ENCODE results near the gene RXFP2.

RXFP2 gene, protein sequence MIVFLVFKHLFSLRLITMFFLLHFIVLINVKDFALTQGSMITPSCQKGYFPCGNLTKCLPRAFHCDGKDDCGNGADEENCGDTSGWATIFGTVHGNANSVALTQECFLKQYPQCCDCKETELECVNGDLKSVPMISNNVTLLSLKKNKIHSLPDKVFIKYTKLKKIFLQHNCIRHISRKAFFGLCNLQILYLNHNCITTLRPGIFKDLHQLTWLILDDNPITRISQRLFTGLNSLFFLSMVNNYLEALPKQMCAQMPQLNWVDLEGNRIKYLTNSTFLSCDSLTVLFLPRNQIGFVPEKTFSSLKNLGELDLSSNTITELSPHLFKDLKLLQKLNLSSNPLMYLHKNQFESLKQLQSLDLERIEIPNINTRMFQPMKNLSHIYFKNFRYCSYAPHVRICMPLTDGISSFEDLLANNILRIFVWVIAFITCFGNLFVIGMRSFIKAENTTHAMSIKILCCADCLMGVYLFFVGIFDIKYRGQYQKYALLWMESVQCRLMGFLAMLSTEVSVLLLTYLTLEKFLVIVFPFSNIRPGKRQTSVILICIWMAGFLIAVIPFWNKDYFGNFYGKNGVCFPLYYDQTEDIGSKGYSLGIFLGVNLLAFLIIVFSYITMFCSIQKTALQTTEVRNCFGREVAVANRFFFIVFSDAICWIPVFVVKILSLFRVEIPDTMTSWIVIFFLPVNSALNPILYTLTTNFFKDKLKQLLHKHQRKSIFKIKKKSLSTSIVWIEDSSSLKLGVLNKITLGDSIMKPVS

DNA sequence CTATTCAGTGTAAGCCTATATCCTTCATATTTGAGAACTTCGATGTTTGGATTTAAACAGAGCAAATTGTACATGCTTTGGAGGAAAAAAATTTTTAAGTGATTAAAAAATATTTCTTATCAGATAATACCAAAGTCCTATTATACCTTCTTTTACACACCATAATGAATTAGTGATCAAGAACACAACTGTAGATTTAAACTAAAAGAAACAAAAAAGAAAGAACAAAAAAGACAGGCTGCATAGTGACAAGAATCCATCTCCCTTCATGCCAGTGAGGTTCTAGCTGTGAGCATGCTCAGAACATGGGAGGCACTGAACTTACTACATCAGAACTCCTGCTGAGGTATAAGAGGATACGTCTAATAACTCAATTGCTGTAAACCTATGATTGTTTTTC lies at the start of gene RXFP2:
RXFP2 (plus strand) TSS at position 301 of the 400 bp plus-strand sequence; CDS start at position 388, 87 bp downstream.
- DNase-seq (ENCODE audit: low read depth in 2 of 2): no peak

DNA sequence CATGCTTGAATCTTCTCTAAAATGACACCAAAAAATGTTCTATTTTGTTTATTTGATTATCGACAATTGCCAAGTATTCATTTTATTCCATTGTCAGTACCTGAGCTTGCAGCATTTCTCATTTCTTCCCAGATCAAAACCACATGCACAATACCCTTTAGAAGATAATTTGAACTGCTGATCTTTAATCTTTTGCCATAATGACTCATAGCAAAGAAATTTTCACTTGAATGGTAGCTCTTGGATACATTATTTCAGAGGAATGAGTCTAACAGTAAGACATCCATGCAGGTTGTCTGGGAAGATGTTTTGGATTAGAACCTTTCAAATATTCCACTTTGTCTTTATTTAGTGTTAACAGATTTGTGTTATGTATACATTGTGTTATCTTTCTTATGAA lies 42.0 kb upstream of the RXFP2 start:
- no peak for DNase-seq (ENCODE audit: low read depth in 2 of 2)

DNA sequence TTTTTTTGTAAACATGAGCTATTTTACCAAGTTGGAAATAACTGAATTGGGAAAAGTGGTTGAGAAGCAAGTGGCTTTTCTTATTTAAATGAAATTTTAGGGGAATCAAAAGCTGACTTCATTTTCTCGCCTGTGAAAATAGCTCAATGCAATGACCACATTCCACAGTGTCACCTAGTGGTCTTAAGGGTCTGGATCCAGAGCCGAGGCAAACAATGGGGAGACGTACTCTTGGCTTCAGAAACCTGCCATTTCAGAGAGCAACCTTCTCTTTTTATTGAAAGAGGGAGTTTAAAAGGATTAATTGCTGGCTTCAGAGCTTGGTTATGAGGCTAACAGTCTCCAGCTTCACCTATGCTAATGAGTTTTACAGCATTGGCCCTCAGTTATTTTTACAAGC lies 39.7 kb upstream of the RXFP2 start:
- DNase-seq (ENCODE audit: low read depth in 2 of 2): no peak

DNA sequence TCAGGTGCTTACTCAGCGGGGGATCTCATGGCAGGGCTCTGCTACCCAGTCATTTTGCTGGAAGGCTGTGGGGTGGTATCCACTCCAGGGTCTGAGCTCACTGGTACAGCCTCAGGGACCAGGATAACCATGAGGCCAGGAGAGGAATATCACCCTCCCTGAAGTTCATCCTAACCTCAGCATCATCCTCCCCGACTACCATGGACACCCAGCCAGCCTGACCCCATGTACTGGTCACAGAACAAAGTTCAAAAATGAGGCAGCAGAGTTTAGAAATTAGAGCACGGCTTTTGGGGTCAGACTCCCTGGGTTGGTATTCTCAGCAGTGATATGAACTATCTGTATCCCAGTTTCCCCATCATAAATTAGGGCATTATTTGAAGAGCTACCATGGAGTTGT lies 35.5 kb upstream of the RXFP2 start:
- no peak for DNase-seq (ENCODE audit: low read depth in 2 of 2)

DNA sequence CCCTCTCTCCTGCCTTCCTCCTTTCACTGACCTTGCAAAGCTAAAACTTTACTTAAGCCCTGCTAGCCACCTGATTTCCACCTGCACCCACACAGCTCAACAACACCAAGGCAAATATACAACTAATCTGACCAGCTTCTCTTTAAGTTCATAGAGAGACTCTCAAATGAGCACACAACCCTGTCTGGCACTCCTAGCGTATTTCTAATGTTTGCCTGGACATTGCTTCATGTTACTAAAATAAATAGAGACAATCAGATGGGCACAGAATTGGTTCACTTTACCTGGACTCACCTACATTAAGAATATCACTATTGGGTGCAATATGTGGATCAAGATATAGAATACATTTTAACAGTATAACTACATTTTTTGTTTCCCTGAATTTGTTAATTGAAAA lies 33.2 kb upstream of the RXFP2 start:
- no peak for DNase-seq (ENCODE audit: low read depth in 2 of 2)

DNA sequence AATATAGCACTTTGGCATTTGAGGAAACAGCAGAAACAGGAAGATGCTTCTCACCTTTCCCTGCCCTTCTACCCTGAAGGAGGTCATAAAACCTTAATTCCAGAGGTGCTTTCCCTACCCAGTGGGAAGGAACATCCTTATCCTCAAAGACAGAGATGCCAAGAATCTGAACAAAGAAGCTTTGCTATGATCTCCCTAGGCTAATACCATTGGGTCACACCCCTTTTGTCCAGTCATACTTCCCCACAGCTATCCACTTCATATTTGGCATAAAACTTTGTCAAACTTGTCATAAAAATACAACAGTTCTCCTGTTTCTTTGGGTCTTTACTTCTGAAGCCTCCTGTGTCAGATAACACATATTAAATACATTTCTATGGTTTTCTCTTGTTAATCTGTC lies 21.7 kb upstream of the RXFP2 start:
- DNase-seq (ENCODE audit: low read depth in 2 of 2): no peak

DNA sequence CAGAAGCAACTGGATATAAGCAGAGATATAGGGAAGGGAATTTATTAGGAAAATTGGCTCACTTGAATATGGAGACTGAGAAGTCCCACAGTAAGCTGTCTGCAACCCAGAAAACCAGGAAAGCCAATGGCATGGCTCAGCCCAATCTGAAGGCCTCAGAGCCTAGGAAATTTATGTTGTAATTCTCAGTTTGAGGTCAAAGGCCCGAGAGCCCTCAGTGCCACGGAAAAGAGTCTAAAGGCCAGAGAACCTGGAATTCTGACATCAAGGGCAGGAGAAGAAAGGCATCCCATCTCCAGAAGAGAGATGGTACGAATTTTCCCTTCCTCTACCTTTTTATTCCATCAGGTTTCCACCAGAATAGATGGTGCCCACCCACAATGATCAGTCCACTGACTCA lies 20.1 kb upstream of the RXFP2 start:
- no peak for DNase-seq (ENCODE audit: low read depth in 2 of 2)

DNA sequence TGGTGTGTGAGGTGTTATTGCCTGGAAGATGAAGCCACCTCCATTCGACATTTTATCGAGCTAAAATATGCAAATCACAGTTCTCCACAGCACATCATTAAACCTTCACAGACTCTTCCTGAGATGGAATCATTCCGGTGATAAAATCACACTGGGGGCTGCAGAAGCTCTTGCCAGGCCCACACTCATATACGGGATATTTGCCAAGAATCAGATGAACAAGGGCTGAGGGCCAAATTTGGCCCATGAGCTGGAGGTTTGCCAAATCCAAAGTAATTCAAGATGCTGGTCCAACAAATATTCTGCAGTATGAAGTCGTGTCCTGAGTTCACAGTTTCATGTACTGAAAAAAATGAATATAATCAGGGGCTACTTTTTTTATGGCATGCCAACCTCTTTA lies 16.7 kb upstream of the RXFP2 start:
- DNase-seq (ENCODE audit: low read depth in 2 of 2): no peak

DNA sequence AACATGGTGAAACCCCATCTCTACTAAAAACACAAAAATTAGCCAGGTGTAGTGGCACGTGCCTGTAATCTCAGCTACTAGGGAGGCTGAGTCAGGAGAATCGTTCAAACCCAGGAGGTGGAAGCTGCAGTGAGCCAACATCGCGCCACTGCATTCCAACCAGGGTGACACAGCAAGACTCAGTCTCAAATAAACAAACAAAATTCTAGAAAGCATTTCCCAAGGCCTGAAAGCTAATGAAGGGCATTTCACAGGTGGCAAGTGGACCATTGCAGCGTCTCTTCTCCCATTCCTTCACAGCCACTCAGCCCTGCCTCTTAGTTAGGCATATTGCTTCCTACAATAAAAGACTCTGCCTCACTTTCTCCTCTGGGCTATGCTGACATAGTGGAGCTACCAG lies 13.5 kb upstream of the RXFP2 start:
- no peak for DNase-seq (ENCODE audit: low read depth in 2 of 2)

DNA sequence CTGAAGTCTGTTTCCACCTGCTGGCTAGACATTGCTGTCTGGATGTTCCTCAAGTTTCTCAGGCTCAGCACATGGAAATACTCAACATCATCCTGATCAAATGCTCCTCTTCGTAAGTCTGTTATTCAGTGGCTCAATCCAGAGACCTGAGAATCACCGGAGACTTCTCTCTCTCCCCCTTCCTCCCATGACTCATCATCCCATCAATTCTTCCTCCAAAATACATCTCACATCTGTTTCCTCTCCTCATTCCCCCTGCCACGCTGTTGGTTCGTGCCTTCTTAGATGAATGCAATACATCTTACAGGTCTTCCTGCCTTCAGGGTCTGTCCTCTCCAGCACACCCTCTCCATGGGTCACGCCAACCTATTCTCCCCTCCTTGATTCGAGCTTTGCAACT lies 7.4 kb upstream of the RXFP2 start:
- no peak for DNase-seq (ENCODE audit: low read depth in 2 of 2)

DNA sequence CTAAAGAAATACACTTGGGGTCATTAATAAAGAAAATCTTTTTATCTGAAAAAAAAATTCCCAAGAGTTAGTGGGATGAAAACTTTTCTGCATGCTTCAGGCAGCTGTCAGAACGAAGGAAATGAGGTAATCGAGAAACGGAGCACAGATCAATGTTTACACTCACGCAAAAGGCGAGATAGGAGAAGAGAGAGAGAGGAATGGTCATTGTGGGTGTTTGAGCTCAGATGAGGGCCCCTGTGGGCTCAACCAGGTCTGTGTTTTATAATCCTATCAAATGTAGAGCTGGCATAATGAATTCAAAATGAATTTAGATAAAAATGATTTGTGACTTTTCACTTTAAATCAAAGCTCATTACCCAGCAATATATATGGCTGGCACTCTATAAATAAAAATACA lies 6.3 kb upstream of the RXFP2 start:
- no peak for DNase-seq (ENCODE audit: low read depth in 2 of 2)

DNA sequence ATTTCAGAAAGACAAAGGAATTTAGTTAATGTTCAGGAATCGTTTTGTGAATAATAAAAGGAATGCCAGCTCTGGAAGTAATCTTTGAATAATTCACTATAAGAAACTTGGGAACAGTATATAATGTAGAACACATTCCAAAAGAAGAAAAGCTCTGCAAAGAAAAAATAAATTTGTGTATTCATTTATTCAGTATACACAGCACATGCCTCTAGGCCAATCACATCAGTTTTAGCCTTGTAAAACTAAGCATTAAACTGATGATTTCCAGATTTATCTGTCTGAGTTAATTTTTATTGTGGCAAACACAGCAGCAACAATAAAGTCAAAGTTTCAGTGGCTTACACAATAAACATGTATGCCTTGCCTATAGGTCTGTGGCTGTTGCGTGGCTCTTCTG lies 5.7 kb upstream of the RXFP2 start:
- no peak for DNase-seq (ENCODE audit: low read depth in 2 of 2)

DNA sequence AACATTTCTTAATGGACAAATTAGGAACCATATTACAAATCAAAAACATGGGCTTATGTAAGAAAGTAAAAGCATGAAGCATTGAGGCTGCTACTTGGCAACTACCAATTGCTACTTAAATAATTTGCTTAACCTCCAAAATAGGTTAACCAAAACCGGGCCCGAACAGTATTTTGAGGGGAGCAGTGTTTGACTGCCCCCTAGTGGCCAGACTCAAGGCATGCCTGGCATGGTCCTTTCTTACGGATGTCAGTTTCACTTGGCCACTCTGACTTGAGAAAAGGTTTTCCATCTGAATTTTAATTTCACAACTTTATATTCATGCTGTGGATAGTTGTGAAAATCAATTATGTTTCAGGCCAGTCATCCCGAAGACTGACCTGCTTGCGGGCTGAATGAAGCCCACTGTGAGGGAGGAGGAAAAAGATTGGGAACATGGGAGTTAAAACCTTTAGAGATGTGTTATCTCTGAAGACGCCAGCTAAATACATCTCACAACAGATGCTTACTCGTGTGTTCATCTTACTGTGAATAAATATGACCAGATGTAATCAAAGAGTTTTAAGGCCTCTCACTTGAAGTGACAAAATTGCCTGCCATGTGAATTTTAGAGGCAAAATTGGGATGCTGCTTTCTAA lies 2.9 kb downstream of the RXFP2 start:
- DNase-seq (ENCODE audit: low read depth in 2 of 2): peak; percentile 21 to 43

DNA sequence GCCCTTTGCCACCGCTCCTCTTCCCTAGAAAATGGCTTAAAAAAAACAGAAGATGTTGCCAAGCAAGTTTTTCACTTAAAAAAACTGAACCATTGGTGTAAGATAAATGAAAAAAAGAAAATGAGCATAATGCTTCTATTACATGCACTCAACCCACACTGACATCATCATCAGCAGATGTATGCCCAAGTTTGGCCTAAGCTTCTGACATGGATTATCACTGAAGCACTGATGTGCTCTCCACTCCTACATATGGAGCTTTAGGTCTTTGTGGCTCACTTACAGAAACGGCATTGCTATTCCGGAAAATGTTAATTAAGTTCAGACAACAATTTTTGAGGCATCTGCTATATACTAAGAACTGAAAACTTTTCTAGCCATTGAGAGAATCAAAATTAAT lies 8.0 kb downstream of the RXFP2 start:
- DNase-seq (ENCODE audit: low read depth in 2 of 2): no peak

DNA sequence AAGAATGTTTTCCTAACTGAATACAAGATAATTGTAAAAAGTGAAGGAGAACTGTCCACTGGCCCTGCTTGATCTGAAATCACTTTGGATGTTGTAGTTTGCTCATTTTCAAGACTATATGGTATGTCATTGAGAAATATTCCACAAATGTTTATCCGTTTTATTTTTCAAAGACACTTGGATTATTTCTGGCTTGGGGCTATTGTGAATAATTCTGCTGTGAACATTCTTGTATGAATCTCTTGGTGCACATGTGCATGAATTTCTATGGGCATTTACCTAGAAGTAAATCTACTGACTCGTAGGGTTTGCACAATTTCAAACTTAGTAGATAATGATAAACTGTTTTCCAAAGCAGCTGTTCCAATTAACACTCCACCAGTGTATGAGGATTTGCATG lies 8.6 kb downstream of the RXFP2 start:
- no peak for DNase-seq (ENCODE audit: low read depth in 2 of 2)

DNA sequence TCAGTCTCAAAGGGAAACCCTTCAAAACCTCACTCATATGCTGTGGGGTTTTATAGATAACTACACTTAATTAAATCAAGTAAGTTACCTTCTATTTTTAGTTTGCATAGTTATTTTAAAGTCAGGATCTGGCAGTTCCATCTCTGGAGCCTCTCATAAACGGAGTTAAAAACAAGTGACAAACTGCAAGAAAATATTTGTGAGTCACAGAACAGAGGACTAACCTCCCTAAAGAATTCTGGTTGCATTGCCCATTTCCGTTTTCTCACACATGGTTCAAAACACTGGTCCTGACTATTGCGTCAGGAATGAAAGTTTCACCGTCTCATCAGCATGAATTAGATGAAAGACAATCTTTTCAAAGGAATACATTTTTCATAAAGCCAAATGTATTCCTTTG lies 10.6 kb downstream of the RXFP2 start:
- no peak for DNase-seq (ENCODE audit: low read depth in 2 of 2)

DNA sequence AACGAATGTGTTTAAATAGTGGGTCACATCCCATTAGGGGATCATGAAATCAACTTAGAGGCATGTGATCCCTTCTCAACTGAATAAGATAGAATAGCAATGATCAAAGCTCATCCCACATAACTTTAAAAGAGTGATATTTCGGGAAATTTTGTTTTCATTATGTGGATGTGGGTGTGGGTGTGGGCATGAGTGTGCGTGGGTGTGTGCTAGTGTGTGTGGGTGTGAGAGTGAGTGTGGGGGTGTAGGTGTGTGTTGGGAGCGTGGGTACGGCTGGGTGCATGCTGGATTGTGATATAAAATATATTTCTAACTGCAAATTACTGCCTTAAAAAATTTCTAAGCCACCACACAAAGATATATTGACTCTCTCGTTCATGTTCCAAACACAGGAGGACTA lies 15.9 kb downstream of the RXFP2 start:
- no peak for DNase-seq (ENCODE audit: low read depth in 2 of 2)

DNA sequence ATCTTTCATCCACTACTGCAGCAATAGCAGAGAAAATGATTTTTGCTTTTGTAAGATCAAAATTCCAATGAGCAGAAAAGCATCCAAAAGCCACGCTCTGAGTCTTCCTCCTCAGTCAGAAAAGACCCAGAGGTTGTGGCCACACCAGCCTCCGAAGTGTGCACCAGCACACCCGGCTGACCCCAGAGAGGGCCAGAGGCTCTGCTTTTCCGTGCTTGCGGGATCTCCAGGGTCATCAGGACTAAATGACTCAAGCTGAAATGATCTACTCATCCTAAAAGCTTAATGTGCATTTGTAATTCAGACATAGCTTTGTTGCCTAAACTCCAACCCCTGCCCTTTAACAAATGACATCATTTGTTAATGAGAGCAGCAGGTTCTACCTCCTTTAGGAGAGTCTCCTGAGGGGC lies 16.5 kb downstream of the RXFP2 start:
- DNase-seq (ENCODE audit: low read depth in 2 of 2): no peak

DNA sequence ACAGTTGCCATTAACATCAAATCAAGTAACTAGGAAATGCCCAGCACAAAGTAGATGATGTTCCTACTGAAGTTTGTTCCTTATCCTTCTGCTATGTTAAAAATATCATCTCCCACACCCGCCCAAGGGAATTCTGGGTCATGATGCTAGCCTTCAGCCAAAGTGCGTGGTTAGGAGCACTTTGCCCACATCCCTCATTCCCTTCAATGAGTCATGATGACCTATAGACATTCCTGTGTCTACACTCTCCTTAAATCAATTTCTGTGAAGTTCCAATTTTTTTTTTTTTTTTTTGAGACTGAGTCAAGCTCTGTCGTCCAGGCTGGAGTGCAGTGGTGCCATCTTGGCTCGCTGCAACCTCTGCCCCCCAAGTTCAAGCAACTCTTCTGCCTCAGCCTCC lies 17.0 kb downstream of the RXFP2 start:
- DNase-seq (ENCODE audit: low read depth in 2 of 2): no peak

DNA sequence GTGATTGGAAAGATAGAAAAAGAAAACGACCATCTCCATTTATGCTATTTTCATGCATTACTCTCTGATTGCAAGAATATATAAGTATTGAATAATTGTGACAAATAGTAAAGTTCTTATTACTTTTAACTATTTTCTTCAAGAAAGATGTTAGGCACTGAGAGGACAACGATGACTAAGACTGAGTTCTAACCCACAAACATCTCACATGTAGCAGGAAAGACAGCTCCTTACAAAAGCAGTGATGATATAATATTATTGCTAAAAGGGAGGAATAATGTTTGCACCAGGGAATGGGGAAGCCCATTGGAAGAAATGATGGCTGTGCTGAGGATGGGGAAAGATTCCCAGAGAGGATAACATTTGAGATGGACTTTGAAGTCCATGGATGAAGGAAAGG lies 22.6 kb downstream of the RXFP2 start:
- no peak for DNase-seq (ENCODE audit: low read depth in 2 of 2)

DNA sequence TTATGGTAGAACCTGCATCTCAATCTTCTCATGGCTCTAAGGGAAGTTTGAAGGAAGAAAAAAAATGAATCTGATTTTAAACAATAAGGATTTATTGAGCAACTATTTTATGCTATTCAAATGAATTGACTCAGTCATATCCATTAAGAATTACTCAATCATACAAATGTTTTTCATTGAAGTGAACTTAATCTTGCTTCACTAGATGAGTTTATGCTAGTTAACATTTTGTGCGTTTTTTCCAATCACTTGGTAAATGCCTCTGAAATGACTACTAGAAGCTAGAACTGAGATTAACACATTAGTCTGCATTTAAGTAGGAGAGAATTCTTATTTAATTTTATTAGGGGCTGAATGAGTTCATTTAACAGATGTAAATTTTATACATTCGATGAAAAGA lies 25.2 kb downstream of the RXFP2 start:
- DNase-seq (ENCODE audit: low read depth in 2 of 2): no peak

DNA sequence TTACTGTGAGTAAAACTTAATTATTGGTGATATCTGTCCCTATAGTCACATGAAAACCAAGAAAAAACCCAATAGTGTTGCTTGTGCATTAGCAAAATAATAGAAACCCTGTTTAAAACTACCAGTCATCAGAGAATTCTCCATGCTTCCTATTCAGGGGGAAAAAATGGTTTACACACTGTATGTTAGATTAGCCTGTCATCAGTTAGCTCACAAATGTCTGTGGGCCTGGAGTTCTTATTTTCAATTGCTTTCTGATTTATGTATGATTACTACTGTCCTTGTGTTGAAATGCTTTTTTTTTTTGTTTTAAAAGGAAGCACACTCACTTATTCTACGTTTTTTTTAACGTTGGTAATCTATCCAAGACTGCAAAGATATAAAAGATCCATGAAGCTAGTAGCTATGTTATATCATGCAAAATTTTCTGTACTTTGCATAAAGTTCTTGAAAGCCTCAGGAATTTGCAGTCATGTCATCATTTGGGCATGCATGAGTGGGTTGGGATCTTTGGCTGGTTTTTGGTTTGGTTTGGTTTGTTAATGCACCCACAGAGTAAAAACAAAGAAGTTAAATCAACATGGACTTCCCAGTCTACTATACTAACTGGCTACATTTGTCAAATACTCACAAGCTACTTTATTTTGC lies 25.9 kb downstream of the RXFP2 start:
- DNase-seq (ENCODE audit: low read depth in 2 of 2): no peak

Data from activated CD8-positive, alpha-beta memory T cell treated with anti-CD3 and anti-CD28 coated beads for 4 hours (primary cell).